PC-9 (cell line): Measurements from ENCODE around the gene SLC7A5. TPM values are rescaled to one million over a fixed set of nuclear protein-coding genes. Genes with fewer than 3 reads are reported as not detected.
"Not testable (repeated sequence)": the region's sequence is repeated elsewhere in the genome, so short reads cannot be mapped to it uniquely, and the experiment has no call there.

Experiments used
- BruUV-seq: library from RNA; stranded (reverse); fragments of 400-500 nt; replicated peaks from 2 replicates; lab custom pipeline; 2021; lab: Mats Ljungman, UMichigan
- CTCF ChIA-PET: fragments of 300-600 bp; sonication (Branson Sonifier 250); formaldehyde crosslinking; loops from one replicate; lab custom pipeline; 2022; ENCODE audit warnings: antibody characterized with exemption; lab: Charles Lee
- POLR2A ChIA-PET: fragments of 300-600 bp; sonication (Branson Sonifier 250); formaldehyde crosslinking; loops from one replicate; lab custom pipeline; 2022; ENCODE audit warnings: antibody characterized with exemption; ENCODE audit not compliant: unreplicated experiment; lab: Charles Lee
- DNase-seq, 2 experiments: peaks; one replicate each; pipeline versions ENCODE4 v3.0.0 to v3.0.0-alpha.2; 2015 to 2022; ENCODE audit warnings: mixed read lengths in 1 of 2
- H2AFZ ChIP-seq: fragments of 200-600 bp; sonication (generic); 2 replicates; pipeline ENCODE4 v1.8.1; 2017; ENCODE audit warnings: antibody characterized with exemption
- H3F3A ChIP-seq: fragments of 200-600 bp; sonication (generic); 2 replicates; pipeline ENCODE4 v1.8.1; 2017; ENCODE audit warnings: antibody characterized with exemption, mild to moderate bottlenecking, low read depth; ENCODE audit not compliant: insufficient read depth
- H3K27ac ChIP-seq: fragments of 200-600 bp; sonication (generic); 2 replicates; pipeline ENCODE4 v1.6.1; 2016; ENCODE audit warnings: mixed run types
- H3K27me3 ChIP-seq: fragments of 200-600 bp; sonication (generic); 2 replicates; pipeline ENCODE4 v1.6.1; 2016; ENCODE audit warnings: low read depth, mixed run types; ENCODE audit not compliant: insufficient read depth
- H3K36me3 ChIP-seq: fragments of 200-600 bp; sonication (generic); 2 replicates; pipeline ENCODE4 v1.6.1; 2016; ENCODE audit warnings: low read depth, mixed run types
- H3K4me1 ChIP-seq: fragments of 200-600 bp; sonication (generic); replicated peaks from 2 replicates; pipeline ENCODE4 v1.6.1; 2016; ENCODE audit warnings: mixed run types; ENCODE audit not compliant: insufficient read depth
- H3K4me2 ChIP-seq: fragments of 200-600 bp; sonication (generic); 2 replicates; pipeline ENCODE4 v1.6.1; 2017; ENCODE audit warnings: mixed run types
- H3K4me3 ChIP-seq: fragments of 200-600 bp; sonication (generic); 2 replicates; pipeline ENCODE4 v1.6.1; 2016; ENCODE audit warnings: mixed run types
- H3K79me2 ChIP-seq: fragments of 200-600 bp; sonication (generic); 2 replicates; pipeline ENCODE4 v1.6.1; 2017; ENCODE audit warnings: low read depth, mixed run types
- H3K9me2 ChIP-seq: fragments of 200-600 bp; sonication (generic); 2 replicates; pipeline ENCODE4 v1.8.1; 2017; ENCODE audit warnings: mild to moderate bottlenecking; ENCODE audit not compliant: insufficient read depth
- H3K9me3 ChIP-seq: fragments of 200-600 bp; sonication (generic); 2 replicates; pipeline ENCODE4 v1.8.1; 2016; ENCODE audit warnings: low read depth; ENCODE audit not compliant: insufficient read depth
- H4K20me1 ChIP-seq: fragments of 200-600 bp; sonication (generic); 2 replicates; pipeline ENCODE4 v1.8.1; 2017; ENCODE audit not compliant: insufficient read depth
- EZH2 ChIP-seq: fragments of 200-600 bp; sonication (generic); IDR thresholded peaks from 2 replicates; pipeline ENCODE4 v1.8.0; 2017; ENCODE audit warnings: antibody characterized with exemption, low read depth
- intact Hi-C: fragments of 100-400 bp; cut with micrococcal nuclease; formaldehyde crosslinking; loops from one replicate; pipeline ENCODE4 v1.10.0; 2022; ENCODE audit not compliant: unreplicated experiment
- total RNA-seq: library from RNA; stranded (reverse); gene quantifications from 2 replicates; pipeline ENCODE4 v1.2.3, GENCODE V29; 2021
- TF ChIP-seq, protein P1 (sequence below): fragments of 200-600 bp; sonication (generic); conservative IDR thresholded peaks from 2 replicates; pipeline ENCODE4 v1.6.1; 2017; ENCODE audit warnings: mixed run types, antibody characterized with exemption, mild to moderate bottlenecking, moderate library complexity

Gene SLC7A5
- total RNA-seq, 1 experiment from 2014 or later: 496 TPM

DNA sequence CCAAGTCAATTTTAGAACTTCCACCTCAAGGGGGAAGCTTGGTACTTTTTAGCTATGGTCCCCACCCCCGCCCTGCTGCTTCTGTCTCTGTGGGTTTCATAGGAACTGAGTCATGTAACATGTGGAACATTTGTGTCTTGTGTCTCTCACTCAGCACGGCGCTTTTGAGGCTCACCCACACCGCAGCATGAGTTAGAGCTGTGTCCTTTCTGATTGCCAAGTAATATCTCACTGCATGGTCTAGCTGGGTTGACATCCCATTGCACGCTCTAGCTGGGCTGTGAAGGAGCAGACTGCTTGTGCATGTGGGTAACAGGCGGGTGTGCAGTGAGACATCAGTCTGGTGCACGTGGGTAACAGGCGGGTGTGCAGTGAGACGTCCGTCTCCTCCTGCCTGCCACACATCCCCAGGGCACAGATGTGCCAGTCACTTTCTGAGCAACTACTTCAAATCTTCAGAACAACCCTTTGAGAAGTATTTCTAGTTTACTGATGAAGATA is 26.4 kb upstream of the SLC7A5 start:
- no peak overlapping the region for H3K27ac ChIP-seq
- POLR2A ChIA-PET: no interaction called here
- no peak for DNase-seq
- no peaks in the 10 kb centered on the region for H3K79me2 ChIP-seq
- H3K4me3 ChIP-seq: no peak overlapping the region
- H3K9me3 ChIP-seq: no peaks in the 10 kb centered on the region
- no peaks in the 10 kb centered on the region for H3K36me3 ChIP-seq
- CTCF ChIA-PET: no interaction called here
- no peaks in the 10 kb centered on the region for H3K4me1 ChIP-seq
- H3F3A ChIP-seq: no peaks in the 10 kb centered on the region
- no TSS peak for BruUV-seq
- TF ChIP-seq EZH2: no peak
- TF ChIP-seq, protein P1, sequence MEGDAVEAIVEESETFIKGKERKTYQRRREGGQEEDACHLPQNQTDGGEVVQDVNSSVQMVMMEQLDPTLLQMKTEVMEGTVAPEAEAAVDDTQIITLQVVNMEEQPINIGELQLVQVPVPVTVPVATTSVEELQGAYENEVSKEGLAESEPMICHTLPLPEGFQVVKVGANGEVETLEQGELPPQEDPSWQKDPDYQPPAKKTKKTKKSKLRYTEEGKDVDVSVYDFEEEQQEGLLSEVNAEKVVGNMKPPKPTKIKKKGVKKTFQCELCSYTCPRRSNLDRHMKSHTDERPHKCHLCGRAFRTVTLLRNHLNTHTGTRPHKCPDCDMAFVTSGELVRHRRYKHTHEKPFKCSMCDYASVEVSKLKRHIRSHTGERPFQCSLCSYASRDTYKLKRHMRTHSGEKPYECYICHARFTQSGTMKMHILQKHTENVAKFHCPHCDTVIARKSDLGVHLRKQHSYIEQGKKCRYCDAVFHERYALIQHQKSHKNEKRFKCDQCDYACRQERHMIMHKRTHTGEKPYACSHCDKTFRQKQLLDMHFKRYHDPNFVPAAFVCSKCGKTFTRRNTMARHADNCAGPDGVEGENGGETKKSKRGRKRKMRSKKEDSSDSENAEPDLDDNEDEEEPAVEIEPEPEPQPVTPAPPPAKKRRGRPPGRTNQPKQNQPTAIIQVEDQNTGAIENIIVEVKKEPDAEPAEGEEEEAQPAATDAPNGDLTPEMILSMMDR: no peak
- no peak overlapping the region for H3K4me2 ChIP-seq
- intact Hi-C loops: no loop called here
- H2AFZ ChIP-seq: no peak overlapping the region
- H4K20me1 ChIP-seq: no peaks in the 10 kb centered on the region
- H3K9me2 ChIP-seq: no peaks in the 10 kb centered on the region
- H3K27me3 ChIP-seq: no peaks in the 10 kb centered on the region

DNA sequence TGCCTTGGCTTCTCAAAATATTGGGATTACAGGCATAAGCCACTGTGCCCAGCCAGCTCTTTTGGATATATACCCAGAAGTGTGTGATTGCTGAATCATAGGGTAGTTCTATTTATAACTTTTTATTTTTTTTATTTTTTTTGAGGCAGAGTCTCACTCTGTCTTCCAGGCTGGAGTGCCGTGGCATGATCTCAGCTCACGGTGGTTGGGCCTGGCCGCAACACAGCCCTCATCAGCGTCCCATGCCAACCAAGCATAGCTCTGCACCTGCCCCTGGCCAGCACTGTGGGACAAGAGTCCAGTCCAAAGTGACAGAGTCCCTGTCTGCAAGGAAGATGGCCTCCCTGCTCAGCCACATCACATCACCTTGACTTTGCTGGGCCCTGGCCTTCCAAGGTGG is 24.7 kb upstream of the SLC7A5 start:
- H3K4me2 ChIP-seq, CTCF ChIA-PET: not testable (repeated sequence)

DNA sequence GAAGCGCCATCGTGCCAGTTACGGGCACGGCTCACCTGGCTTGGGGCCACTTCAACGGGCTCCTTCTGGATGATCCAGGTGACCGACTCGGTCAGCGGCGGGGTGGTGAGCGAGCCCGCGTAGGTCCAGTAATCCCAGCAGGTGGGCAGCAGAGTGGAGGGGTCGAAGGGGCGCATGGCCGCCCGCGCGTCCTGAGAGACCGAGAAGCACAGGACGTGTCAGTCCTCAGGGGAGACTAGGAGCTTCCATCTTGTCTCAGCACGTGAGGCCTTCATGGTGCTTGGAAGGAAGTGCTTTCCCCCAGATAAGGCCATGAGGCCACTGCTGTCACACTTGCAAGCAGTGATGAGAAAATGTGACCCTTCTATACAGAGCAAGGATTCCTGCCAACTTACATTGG is 22.5 kb upstream of the SLC7A5 start:
- Histone ChIP-seq H3K27ac (no peak overlapping the region), H3K9me3 (no peaks in the 10 kb centered on the region), H3K79me2 (no peaks in the 10 kb centered on the region), H3K27me3 (no peaks in the 10 kb centered on the region), H3K4me2 (no peak overlapping the region), H3F3A (no peaks in the 10 kb centered on the region), H3K4me1 (no peaks in the 10 kb centered on the region), H2AFZ (no peak overlapping the region), H3K9me2 (no peaks in the 10 kb centered on the region), H4K20me1 (no peaks in the 10 kb centered on the region), H3K36me3 (no peaks in the 10 kb centered on the region), H3K4me3 (no peak overlapping the region)
- ChIA-PET POLR2A (no interaction called here), CTCF (no interaction called here)
- BruUV-seq: no TSS peak
- DNase-seq: no peak
- TF ChIP-seq, protein P1: no peak
- no peak for TF ChIP-seq EZH2
- intact Hi-C loops: no loop called here

More for the DNA sequence above, 24.7 kb upstream of the SLC7A5 start:
- H2AFZ ChIP-seq, H3F3A ChIP-seq, DNase-seq, H3K27me3 ChIP-seq, H3K9me2 ChIP-seq, intact Hi-C loops, H3K36me3 ChIP-seq, BruUV-seq, H3K79me2 ChIP-seq, H4K20me1 ChIP-seq, H3K9me3 ChIP-seq, POLR2A ChIA-PET, H3K4me3 ChIP-seq, H3K4me1 ChIP-seq, H3K27ac ChIP-seq: not testable (repeated sequence)

DNA sequence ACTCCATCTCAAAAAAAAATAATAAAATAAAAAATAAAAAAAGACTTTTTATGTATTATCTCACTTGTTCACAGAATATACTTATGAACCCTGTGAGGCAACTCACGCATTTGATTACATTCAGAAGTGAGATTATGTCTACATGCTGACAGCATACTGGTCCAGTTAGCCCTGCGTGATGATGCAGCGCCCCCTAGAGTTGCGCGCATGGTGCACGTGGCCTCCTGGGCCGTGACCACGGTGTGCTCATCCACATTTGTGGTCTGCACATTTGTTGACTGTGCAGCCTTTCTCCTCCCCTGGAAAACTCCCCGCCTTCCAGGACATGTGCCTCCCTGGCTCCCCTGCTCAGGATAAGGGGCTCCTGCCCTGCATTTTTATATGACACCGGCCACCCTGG is 20.5 kb upstream of the SLC7A5 start:
- CTCF ChIA-PET: not testable (repeated sequence)

DNA sequence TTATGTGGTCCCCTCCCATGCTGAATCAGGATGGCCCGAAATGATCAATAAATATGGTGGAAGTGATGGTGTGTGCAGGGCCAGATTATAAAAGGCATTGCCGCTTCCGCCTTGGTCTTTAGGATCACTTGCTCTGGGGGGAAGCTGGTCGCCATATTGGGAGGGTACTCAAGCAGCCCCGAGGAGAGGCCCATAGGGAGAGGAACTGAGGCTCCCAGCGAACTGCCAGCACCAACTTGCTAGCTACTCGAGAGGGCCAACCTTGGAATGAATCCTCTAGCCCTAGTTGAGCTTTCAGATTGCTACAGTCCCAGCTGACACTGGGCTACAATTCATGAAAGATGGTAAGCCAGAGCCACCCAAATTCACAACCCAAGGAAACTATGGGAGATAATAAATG is 19.0 kb upstream of the SLC7A5 start:
- H3K27ac ChIP-seq, H2AFZ ChIP-seq, H4K20me1 ChIP-seq, intact Hi-C loops, H3K9me2 ChIP-seq, H3K79me2 ChIP-seq, H3F3A ChIP-seq, H3K9me3 ChIP-seq, H3K27me3 ChIP-seq, BruUV-seq, H3K36me3 ChIP-seq, H3K4me3 ChIP-seq, POLR2A ChIA-PET, DNase-seq, H3K4me2 ChIP-seq: not testable (repeated sequence)
- peaks cover 16% of the 10 kb centered on the region for H3K4me1 ChIP-seq
- CTCF ChIA-PET: interaction anchor here (0.7 kb wide), 1 partner anchor 1276 kb away, joined by 3 read pairs; no protein-coding TSS in a partner anchor

More for the DNA sequence above, 20.5 kb upstream of the SLC7A5 start:
- H4K20me1 ChIP-seq, H3K9me2 ChIP-seq, H3K36me3 ChIP-seq, H3K4me3 ChIP-seq, H3K79me2 ChIP-seq, BruUV-seq, POLR2A ChIA-PET, intact Hi-C loops, H3K27me3 ChIP-seq, H3K27ac ChIP-seq, H2AFZ ChIP-seq, DNase-seq, H3F3A ChIP-seq, H3K4me2 ChIP-seq, H3K9me3 ChIP-seq: not testable (repeated sequence)
- TF ChIP-seq, protein P1: peak; percentile 35; the same call in 1 of the 2 replicates
- H3K4me1 ChIP-seq: peaks cover 11% of the 10 kb centered on the region
